Measurements from ENCODE around the gene GLG1. TPM values are rescaled to one million over a fixed set of nuclear protein-coding genes. Genes with fewer than 3 reads are reported as not detected.

Gene GLG1
- total RNA-seq, 1 experiment from 2014 or later: 237 TPM

- peaks cover 52 to 62% of the 10 kb centered on the region in 2 experiments for H3K36me3 ChIP-seq (ENCODE audit: control insufficient read depth in 1 of 2, insufficient read depth in 2 of 2, low read length in 2 of 2)
- ChIA-PET CTCF (interaction anchor here (0.7 to 1.7 kb wide), 7 partner anchors 10 to 342 kb away, joined by 3 to 11 read pairs (median 4); no protein-coding TSS in a partner anchor), POLR2A (interaction anchor here (1.7 kb wide), 1 partner anchor 15 kb away, joined by 6 read pairs; the partner anchor contains the start of gene RFWD3), RAD21 (ENCODE audit: low non-redundant PET in 1 of 2, low total read pairs in 2 of 2, uncharacterized antibody in 2 of 2, unreplicated experiment in 2 of 2) (no interaction called here)
- H3K9me3 ChIP-seq (ENCODE audit: control insufficient read depth in 1 of 2, insufficient read depth in 1 of 2, low read depth in 1 of 2, low read length in 2 of 2): no peaks in the 10 kb centered on the region
- H3K4me1 ChIP-seq (ENCODE audit: control insufficient read depth in 1 of 2, insufficient read depth in 2 of 2, low read length in 2 of 2): peaks cover 2 to 7% of the 10 kb centered on the region in 2 experiments; a peak in 3 of 4 replicates
- no peak overlapping the region for H3K4me3 ChIP-seq (replicated peaks in 1 of 2; ENCODE audit: low read depth in 1 of 2, low read length in 2 of 2)
- no peak for TF ChIP-seq ZNF274 (IDR thresholded peaks at IDR 0.05; ENCODE audit: low read depth, low read length)
- TF ChIP-seq POLR2AphosphoS5 (IDR thresholded peaks at IDR 0.05; ENCODE audit: low read depth, low read length): no peak
- no peak for TF ChIP-seq ZBTB33 (IDR thresholded peaks at IDR 0.05; ENCODE audit: extremely low read depth, insufficient replicate concordance, low read length)
- TF ChIP-seq ATF3 (IDR thresholded peaks at IDR 0.05): no peak
- no peak for TF ChIP-seq CEBPB (IDR thresholded peaks at IDR 0.05; ENCODE audit: low read depth)
- TF ChIP-seq ZFX (IDR thresholded peaks at IDR 0.05): no peak
- no peak for TF ChIP-seq FOSL1 (IDR thresholded peaks at IDR 0.05; ENCODE audit: low read depth)
- no peak for TF ChIP-seq EGR1 (IDR thresholded peaks at IDR 0.05; ENCODE audit: low read depth)
- no peak for TF ChIP-seq MAX (IDR thresholded peaks at IDR 0.05)
- no peak for TF ChIP-seq ELF1 (IDR thresholded peaks at IDR 0.05; ENCODE audit: borderline replicate concordance, low read depth)
- no peak for TF ChIP-seq SP1 (IDR thresholded peaks at IDR 0.05; ENCODE audit: low read depth)
- TF ChIP-seq TCF7L2 (IDR thresholded peaks at IDR 0.05; ENCODE audit: borderline replicate concordance, extremely low read depth, insufficient read depth, insufficient read length): no peak
- no peak for TF ChIP-seq SRF (IDR thresholded peaks at IDR 0.05; ENCODE audit: low read depth)
- TF ChIP-seq SIN3A (IDR thresholded peaks at IDR 0.05; ENCODE audit: low read depth): no peak
- no peak for TF ChIP-seq POLR2A (IDR thresholded peaks at IDR 0.05; ENCODE audit: borderline replicate concordance, extremely low read depth, insufficient read depth, insufficient read length)
- no peaks in the 10 kb centered on the region for H3K27me3 ChIP-seq (ENCODE audit: insufficient read depth, low read length)
- BruUV-seq (replicated peaks): no TSS peak
- no peak overlapping the region for H3K9ac ChIP-seq (ENCODE audit: low read length)
- H3K4me2 ChIP-seq (ENCODE audit: low read length): no peak overlapping the region
- ATAC-seq (no peak), DNase-seq (ENCODE audit: low read depth, low spot score) (no peak)
- no peak overlapping the region for H3K27ac ChIP-seq (ENCODE audit: low read depth, low read length)
- H2AFZ ChIP-seq (ENCODE audit: low read depth, low read length, poor library complexity, severe bottlenecking): no peak overlapping the region
- intact Hi-C loops (cut with micrococcal nuclease): loop anchor here (10.0 kb wide), 1 partner anchor 347 kb away; no protein-coding TSS in a partner anchor
- no peaks in the 10 kb centered on the region for H3K9me2 ChIP-seq (ENCODE audit: insufficient read depth)
- peaks cover 26% of the 10 kb centered on the region; the same call in 1 of the 2 replicates for H4K20me1 ChIP-seq (ENCODE audit: insufficient read depth)
- peaks cover 100% of the 10 kb centered on the region for H3K79me2 ChIP-seq (ENCODE audit: insufficient read depth, low read length)
Observed at GRCh38 chr16:74651841-74652240, 44.9 kb upstream of the GLG1 start.
